PC-3 (cell line): Measurements from ENCODE around the gene ARNT2. TPM values are rescaled to one million over a fixed set of nuclear protein-coding genes. Genes with fewer than 3 reads are reported as not detected.
"Not testable (repeated sequence)": the region's sequence is repeated elsewhere in the genome, so short reads cannot be mapped to it uniquely, and the experiment has no call there.

Experiments
- ATAC-seq: fragments of 200-7000 bp; cut with Tn5 transposase; 2 replicates; pipeline ENCODE4 v1.9.1; 2020; ENCODE audit warnings: mild to moderate bottlenecking, moderate library complexity
- BruUV-seq: library from RNA; stranded (reverse); fragments of 400-500 nt; replicated peaks from 2 replicates; lab custom pipeline; 2021; lab: Mats Ljungman, UMichigan
- CTCF ChIA-PET: fragments of 300-600 bp; sonication (Branson Sonifier 250); formaldehyde crosslinking; loops from one replicate; lab custom pipeline; 2022; ENCODE audit warnings: antibody characterized with exemption; lab: Charles Lee
- POLR2A ChIA-PET: fragments of 300-600 bp; sonication (Branson Sonifier 250); formaldehyde crosslinking; loops from one replicate; lab custom pipeline; 2022; ENCODE audit warnings: antibody characterized with exemption; ENCODE audit not compliant: unreplicated experiment; lab: Charles Lee
- DNase-seq: peaks from one replicate; pipeline ENCODE4 v3.0.0-alpha.2; 2015
- H2AFZ ChIP-seq: fragments of 300-600 bp; sonication (generic); 2 replicates; pipeline ENCODE4 v1.6.0; 2016; ENCODE audit warnings: antibody characterized with exemption, low read length
- H3F3A ChIP-seq: fragments of 300-600 bp; sonication (generic); one replicate; pipeline ENCODE4 v1.6.0; 2017; ENCODE audit warnings: antibody characterized with exemption, low read length, control low read depth, mild to moderate bottlenecking; ENCODE audit not compliant: unreplicated experiment
- H3K27ac ChIP-seq: fragments of 300-600 bp; sonication (generic); 2 replicates; pipeline ENCODE4 v1.5.1; 2016; ENCODE audit warnings: mild to moderate bottlenecking, low read length
- H3K27me3 ChIP-seq: fragments of 300-600 bp; sonication (generic); 2 replicates; pipeline ENCODE4 v1.6.1; 2016; ENCODE audit warnings: low read length, mixed read lengths
- H3K36me3 ChIP-seq: fragments of 300-600 bp; sonication (generic); 2 replicates; pipeline ENCODE4 v1.6.1; 2016; ENCODE audit warnings: low read depth, mixed run types, low read length, mixed read lengths
- H3K4me1 ChIP-seq: fragments of 300-600 bp; sonication (generic); 2 replicates; pipeline ENCODE4 v1.5.1; 2016; ENCODE audit warnings: low read length; ENCODE audit not compliant: insufficient read depth
- H3K4me2 ChIP-seq: fragments of 300-600 bp; sonication (generic); 2 replicates; pipeline ENCODE4 v1.6.0; 2016; ENCODE audit warnings: low read length
- H3K4me3 ChIP-seq: fragments of 300-600 bp; sonication (generic); 2 replicates; pipeline ENCODE4 v1.5.1; 2016; ENCODE audit warnings: mild to moderate bottlenecking, low read length, mixed read lengths
- H3K79me2 ChIP-seq: fragments of 300-600 bp; sonication (generic); 2 replicates; pipeline ENCODE4 v1.6.1; 2017; ENCODE audit warnings: low read length, mixed read lengths
- H3K9ac ChIP-seq: fragments of 300-600 bp; sonication (generic); 2 replicates; pipeline ENCODE4 v1.6.0; 2016; ENCODE audit warnings: mild to moderate bottlenecking, low read length
- H3K9me2 ChIP-seq: fragments of 300-600 bp; sonication (generic); replicated peaks from 2 replicates; pipeline ENCODE4 v1.6.1; 2016; ENCODE audit warnings: mixed run types, low read length, mixed read lengths
- H3K9me3 ChIP-seq: fragments of 300-600 bp; sonication (generic); 2 replicates; pipeline ENCODE4 v1.6.1; 2016; ENCODE audit warnings: low read length, mixed read lengths
- H4K20me1 ChIP-seq: fragments of 300-600 bp; sonication (generic); 2 replicates; pipeline ENCODE4 v1.6.1; 2016; ENCODE audit warnings: low read length, mixed read lengths
- CTCF ChIP-seq: fragments of 300-600 bp; sonication (generic); conservative IDR thresholded peaks from 2 replicates; pipeline ENCODE4 v1.5.1; 2017; ENCODE audit warnings: antibody characterized with exemption, low read depth, mild to moderate bottlenecking, low read length
- EZH2 ChIP-seq: fragments of 300-600 bp; sonication (generic); IDR thresholded peaks from one replicate; pipeline ENCODE4 v1.6.1; 2017; ENCODE audit warnings: antibody characterized with exemption, mild to moderate bottlenecking, low read length; ENCODE audit not compliant: unreplicated experiment
- EZH2phosphoT487 ChIP-seq: fragments of 300-600 bp; sonication (generic); IDR thresholded peaks from 2 replicates; pipeline ENCODE4 v1.6.1; 2018; ENCODE audit warnings: mild to moderate bottlenecking, antibody characterized with exemption, low read length, borderline replicate concordance
- intact Hi-C: fragments of 100-400 bp; cut with micrococcal nuclease; formaldehyde crosslinking; loops from 2 replicates; pipeline ENCODE4 v1.9.0; 2023
- total RNA-seq: library from RNA; depleted of rRNA; stranded (reverse); fragments of >200 nt; gene quantifications from 2 replicates; pipeline ENCODE4 v1.2.3, GENCODE V29; 2014

ARNT2 gene
- total RNA-seq, 1 experiment from 2014 or later = 0.11 TPM

- DNase-seq (no peak), ATAC-seq (no peak)
- no peaks in the 10 kb centered on the region for H3K27me3 ChIP-seq
- H3F3A ChIP-seq = no peaks in the 10 kb centered on the region
- BruUV-seq = no TSS peak
- intact Hi-C loops = no loop called here
- no peak overlapping the region for H2AFZ ChIP-seq
- H3K9ac ChIP-seq = no peak overlapping the region
- no peak overlapping the region for H3K4me2 ChIP-seq
- no peaks in the 10 kb centered on the region for H4K20me1 ChIP-seq
- H3K27ac ChIP-seq = no peak overlapping the region
- no peaks in the 10 kb centered on the region for H3K4me1 ChIP-seq
- H3K4me3 ChIP-seq = no peak overlapping the region
- CTCF ChIA-PET = no interaction called here
- H3K36me3 ChIP-seq = no peaks in the 10 kb centered on the region
- H3K9me3 ChIP-seq = 0 out of 2 replicates have a peak, but pooled peaks cover 5% of the 10 kb centered on the region
- no peaks in the 10 kb centered on the region for H3K79me2 ChIP-seq
- no peaks in the 10 kb centered on the region for H3K9me2 ChIP-seq
- POLR2A ChIA-PET = no interaction called here
- TF ChIP-seq CTCF = no peak
- no peak for TF ChIP-seq EZH2phosphoT487
- no peak for TF ChIP-seq EZH2
These were observed 237.2 kb downstream of the ARNT2 start for GRCh38 chr15:80641384-80641783.

GRCh38 chr15:80643431-80643951 lies 239.3 kb downstream of the ARNT2 start:
- intact Hi-C loops = no loop called here
- TF ChIP-seq EZH2 (no peak), EZH2phosphoT487 (no peak), CTCF (no peak)
- H3K9me2 ChIP-seq = no peaks in the 10 kb centered on the region
- ChIA-PET CTCF (no interaction called here), POLR2A (no interaction called here)
- H3F3A ChIP-seq = no peaks in the 10 kb centered on the region
- no TSS peak for BruUV-seq
- 0 out of 2 replicates have a peak, but pooled peaks cover 5% of the 10 kb centered on the region for H3K9me3 ChIP-seq
- H3K4me1 ChIP-seq = no peaks in the 10 kb centered on the region
- H3K36me3 ChIP-seq = no peaks in the 10 kb centered on the region
- H3K4me3 ChIP-seq = no peak overlapping the region
- H2AFZ ChIP-seq = no peak overlapping the region
- H3K79me2 ChIP-seq = no peaks in the 10 kb centered on the region
- H3K27me3 ChIP-seq = no peaks in the 10 kb centered on the region
- no peaks in the 10 kb centered on the region for H4K20me1 ChIP-seq
- DNase-seq (no peak), ATAC-seq (no peak)
- H3K27ac ChIP-seq = no peak overlapping the region
- H3K9ac ChIP-seq = no peak overlapping the region
- H3K4me2 ChIP-seq = no peak overlapping the region

GRCh38 chr15:80645494-80646065 lies 241.4 kb downstream of the ARNT2 start:
- no peak overlapping the region for H3K4me2 ChIP-seq
- ATAC-seq (no peak), DNase-seq (no peak)
- no peaks in the 10 kb centered on the region for H3K9me2 ChIP-seq
- POLR2A ChIA-PET = no interaction called here
- H2AFZ ChIP-seq = no peak overlapping the region
- TF ChIP-seq EZH2phosphoT487 = no peak
- TF ChIP-seq CTCF = no peak
- TF ChIP-seq EZH2 = no peak
- intact Hi-C loops = no loop called here
- no peak overlapping the region for H3K4me3 ChIP-seq
- no peaks in the 10 kb centered on the region for H4K20me1 ChIP-seq
- H3K36me3 ChIP-seq = no peaks in the 10 kb centered on the region
- no peaks in the 10 kb centered on the region for H3F3A ChIP-seq
- H3K27ac ChIP-seq = 0 out of 2 replicates have a peak overlapping the region, but pooled peaks have one; percentile 9
- BruUV-seq = no TSS peak
- H3K27me3 ChIP-seq = no peaks in the 10 kb centered on the region
- no peak overlapping the region for H3K9ac ChIP-seq
- no peaks in the 10 kb centered on the region for H3K79me2 ChIP-seq
- 0 out of 2 replicates have a peak, but pooled peaks cover 5% of the 10 kb centered on the region for H3K9me3 ChIP-seq
- CTCF ChIA-PET = no interaction called here
- no peaks in the 10 kb centered on the region for H3K4me1 ChIP-seq

GRCh38 chr15:80647424-80647823 lies 243.2 kb downstream of the ARNT2 start:
- BruUV-seq, H3K79me2 ChIP-seq, H3F3A ChIP-seq, H3K9me3 ChIP-seq, intact Hi-C loops, H3K9me2 ChIP-seq, H3K27me3 ChIP-seq, POLR2A ChIA-PET, H4K20me1 ChIP-seq, CTCF ChIA-PET, H3K4me2 ChIP-seq, H3K4me1 ChIP-seq, H3K9ac ChIP-seq, DNase-seq, H3K36me3 ChIP-seq, H2AFZ ChIP-seq, ATAC-seq, H3K27ac ChIP-seq, H3K4me3 ChIP-seq: not testable (repeated sequence)
